ENCODE results near the gene MED9. TPM values are rescaled to one million over a fixed set of nuclear protein-coding genes. Genes with fewer than 3 reads are reported as not detected.

MED9 gene
- total RNA-seq, 2 donors from 2014 or later, result 15.0 to 15.5 TPM

- Mint-ChIP-seq H3K4me3 (no peak overlapping the region), H3K27me3 (ENCODE audit: low read depth) (no peaks in the 10 kb centered on the region), H3K4me1 (ENCODE audit: low read depth) (no peaks in the 10 kb centered on the region), H3K27ac (no peak overlapping the region), H3K9me3 (no peaks in the 10 kb centered on the region), H3K36me3 (ENCODE audit: insufficient read depth in 2 of 2) (no peaks in the 10 kb centered on the region)
- no peak for DNase-seq
- no peak for ATAC-seq (replicated peaks in 1 of 2)
Observed at GRCh38 chr17:17523731-17524490, 47.1 kb downstream of the MED9 start.

- Mint-ChIP-seq H3K27me3 (ENCODE audit: low read depth) (no peaks in the 10 kb centered on the region), H3K4me1 (ENCODE audit: low read depth) (no peaks in the 10 kb centered on the region), H3K9me3 (no peaks in the 10 kb centered on the region), H3K4me3 (no peak overlapping the region), H3K27ac (no peak overlapping the region), H3K36me3 (ENCODE audit: insufficient read depth in 2 of 2) (no peaks in the 10 kb centered on the region)
- ATAC-seq (replicated peaks in 1 of 2), result no peak
- no peak for DNase-seq
Observed at GRCh38 chr17:17525311-17525710, 48.5 kb downstream of the MED9 start.

GRCh38 chr17:17525956-17526355 lies 49.2 kb downstream of the MED9 start:
- Mint-ChIP-seq H3K36me3 (ENCODE audit: insufficient read depth in 2 of 2) (no peaks in the 10 kb centered on the region), H3K27me3 (ENCODE audit: low read depth) (no peaks in the 10 kb centered on the region), H3K9me3 (no peaks in the 10 kb centered on the region), H3K4me1 (ENCODE audit: low read depth) (no peaks in the 10 kb centered on the region), H3K27ac (no peak overlapping the region), H3K4me3 (no peak overlapping the region)
- ATAC-seq (replicated peaks in 1 of 2) (no peak), DNase-seq (no peak)

GRCh38 chr17:17526369-17526768 lies 49.6 kb downstream of the MED9 start:
- Mint-ChIP-seq H3K4me1 (ENCODE audit: low read depth) (no peaks in the 10 kb centered on the region), H3K27me3 (ENCODE audit: low read depth) (no peaks in the 10 kb centered on the region), H3K9me3 (no peaks in the 10 kb centered on the region), H3K36me3 (ENCODE audit: insufficient read depth in 2 of 2) (no peaks in the 10 kb centered on the region), H3K27ac (no peak overlapping the region), H3K4me3 (no peak overlapping the region)
- DNase-seq (no peak), ATAC-seq (replicated peaks in 1 of 2) (no peak)

GRCh38 chr17:17527534-17527933 lies 50.7 kb downstream of the MED9 start:
- no peaks in the 10 kb centered on the region for H3K36me3 Mint-ChIP-seq (ENCODE audit: insufficient read depth in 2 of 2)
- H3K4me3 Mint-ChIP-seq, result no peak overlapping the region

GRCh38 chr17:17527956-17528500 lies 51.2 kb downstream of the MED9 start:
- Mint-ChIP-seq H3K27ac (no peak overlapping the region), H3K4me3 (no peak overlapping the region), H3K9me3 (no peaks in the 10 kb centered on the region), H3K36me3 (ENCODE audit: insufficient read depth in 2 of 2) (no peaks in the 10 kb centered on the region), H3K27me3 (ENCODE audit: low read depth) (no peaks in the 10 kb centered on the region), H3K4me1 (ENCODE audit: low read depth) (no peaks in the 10 kb centered on the region)
- DNase-seq, result no peak
- ATAC-seq (replicated peaks in 1 of 2), result no peak

More at GRCh38 chr17:17527534-17527933, 50.7 kb downstream of the MED9 start:
- no peaks in the 10 kb centered on the region for H3K4me1 Mint-ChIP-seq (ENCODE audit: low read depth)
- H3K27ac Mint-ChIP-seq, result no peak overlapping the region
- ATAC-seq (replicated peaks in 1 of 2), result no peak
- DNase-seq, result no peak
- H3K27me3 Mint-ChIP-seq (ENCODE audit: low read depth), result no peaks in the 10 kb centered on the region
- H3K9me3 Mint-ChIP-seq, result no peaks in the 10 kb centered on the region

- H3K9me3 Mint-ChIP-seq, result no peaks in the 10 kb centered on the region
- H3K27me3 Mint-ChIP-seq (ENCODE audit: low read depth), result no peaks in the 10 kb centered on the region
- no peaks in the 10 kb centered on the region for H3K4me1 Mint-ChIP-seq (ENCODE audit: low read depth)
- DNase-seq (no peak), ATAC-seq (replicated peaks in 1 of 2) (no peak)
- H3K36me3 Mint-ChIP-seq (ENCODE audit: insufficient read depth in 2 of 2), result no peaks in the 10 kb centered on the region
- no peak overlapping the region for H3K4me3 Mint-ChIP-seq
- H3K27ac Mint-ChIP-seq, result no peak overlapping the region
Observed at GRCh38 chr17:17528696-17529652, 52.2 kb downstream of the MED9 start.

GRCh38 chr17:17531156-17531555 lies 54.4 kb downstream of the MED9 start:
- no peaks in the 10 kb centered on the region for H3K9me3 Mint-ChIP-seq
- H3K4me3 Mint-ChIP-seq, result no peak overlapping the region
- ATAC-seq (replicated peaks in 1 of 2) (no peak), DNase-seq (no peak)
- no peaks in the 10 kb centered on the region for H3K27me3 Mint-ChIP-seq (ENCODE audit: low read depth)
- H3K4me1 Mint-ChIP-seq (ENCODE audit: low read depth), result no peaks in the 10 kb centered on the region
- H3K27ac Mint-ChIP-seq, result no peak overlapping the region
- H3K36me3 Mint-ChIP-seq (ENCODE audit: insufficient read depth in 2 of 2), result no peaks in the 10 kb centered on the region

- H3K36me3 Mint-ChIP-seq (ENCODE audit: insufficient read depth in 2 of 2), result no peaks in the 10 kb centered on the region
- no peak overlapping the region for H3K4me3 Mint-ChIP-seq
- H3K4me1 Mint-ChIP-seq (ENCODE audit: low read depth), result no peaks in the 10 kb centered on the region
- no peaks in the 10 kb centered on the region for H3K9me3 Mint-ChIP-seq
- H3K27me3 Mint-ChIP-seq (ENCODE audit: low read depth), result no peaks in the 10 kb centered on the region
- ATAC-seq (replicated peaks in 1 of 2) (no peak), DNase-seq (no peak)
- no peak overlapping the region for H3K27ac Mint-ChIP-seq
Observed at GRCh38 chr17:17532991-17533390, 56.2 kb downstream of the MED9 start.

- no peaks in the 10 kb centered on the region for H3K9me3 Mint-ChIP-seq
- ATAC-seq (replicated peaks in 1 of 2), result no peak
- DNase-seq, result no peak
- no peaks in the 10 kb centered on the region for H3K4me1 Mint-ChIP-seq (ENCODE audit: low read depth)
- no peak overlapping the region for H3K4me3 Mint-ChIP-seq
- H3K27ac Mint-ChIP-seq, result no peak overlapping the region
- no peaks in the 10 kb centered on the region for H3K36me3 Mint-ChIP-seq (ENCODE audit: insufficient read depth in 2 of 2)
- no peaks in the 10 kb centered on the region for H3K27me3 Mint-ChIP-seq (ENCODE audit: low read depth)
Observed at GRCh38 chr17:17533901-17534441, 57.2 kb downstream of the MED9 start.

- Mint-ChIP-seq H3K27me3 (ENCODE audit: low read depth) (no peaks in the 10 kb centered on the region), H3K4me3 (no peak overlapping the region), H3K36me3 (ENCODE audit: insufficient read depth in 2 of 2) (no peaks in the 10 kb centered on the region), H3K9me3 (no peaks in the 10 kb centered on the region), H3K27ac (no peak overlapping the region), H3K4me1 (ENCODE audit: low read depth) (no peaks in the 10 kb centered on the region)
- DNase-seq (no peak), ATAC-seq (replicated peaks in 1 of 2) (no peak)
Observed at GRCh38 chr17:17535957-17536356, 59.2 kb downstream of the MED9 start.

GRCh38 chr17:17536702-17537101 lies 59.9 kb downstream of the MED9 start:
- Mint-ChIP-seq H3K4me3 (no peak overlapping the region), H3K27ac (no peak overlapping the region), H3K27me3 (ENCODE audit: low read depth) (no peaks in the 10 kb centered on the region), H3K36me3 (ENCODE audit: insufficient read depth in 2 of 2) (no peaks in the 10 kb centered on the region), H3K4me1 (ENCODE audit: low read depth) (no peaks in the 10 kb centered on the region), H3K9me3 (no peaks in the 10 kb centered on the region)
- DNase-seq (no peak), ATAC-seq (replicated peaks in 1 of 2) (no peak)

All from activated T-cell treated with anti-CD3 and anti-CD28 coated beads, Interleukin-2, amount 50 U/mL, for 72 hours (primary cell).